Measurements from ENCODE around the gene CAPN5. TPM values are rescaled to one million over a fixed set of nuclear protein-coding genes. Genes with fewer than 3 reads are reported as not detected.

The CAPN5 gene
- total RNA-seq, 1 experiment from 2014 or later = 0.26 TPM

GRCh38 chr11:77166021-77166420, 99.2 kb downstream of the CAPN5 start:
- no peak for TF ChIP-seq CTCF (IDR thresholded peaks at IDR 0.05; ENCODE audit: unreplicated experiment)
- Mint-ChIP-seq H3K9me3 (ENCODE audit: unreplicated experiment) (no peaks in the 10 kb centered on the region), H3K27ac (ENCODE audit: low read depth, unreplicated experiment) (no peak overlapping the region), H3K4me3 (ENCODE audit: unreplicated experiment) (no peak overlapping the region), H3K36me3 (ENCODE audit: insufficient read depth, unreplicated experiment) (no peaks in the 10 kb centered on the region), H3K27me3 (ENCODE audit: insufficient read depth, unreplicated experiment) (peaks cover 6% of the 10 kb centered on the region), H3K4me1 (ENCODE audit: insufficient read depth, unreplicated experiment) (no peaks in the 10 kb centered on the region)
- intact Hi-C loops (cut with micrococcal nuclease) = no loop called here
- ChIA-PET POLR2A (no interaction called here), CTCF (interaction anchor here (0.6 to 2.2 kb wide), 4 partner anchors 23 to 437 kb away, joined by 3 to 10 read pairs (median 3); partner anchors contain the start of gene MYO7A)
- no TSS peak for BruUV-seq (replicated peaks)
- DNase-seq (ENCODE audit: unreplicated experiment) = no peak

- ChIA-PET POLR2A (no interaction called here), CTCF (interaction anchor here (0.7 kb wide), 1 partner anchor 1224 kb away, joined by 3 read pairs; no protein-coding TSS in a partner anchor)
- intact Hi-C loops (cut with micrococcal nuclease) = no loop called here
- Mint-ChIP-seq H3K27me3 (ENCODE audit: insufficient read depth, unreplicated experiment) (no peaks in the 10 kb centered on the region), H3K27ac (ENCODE audit: low read depth, unreplicated experiment) (no peak overlapping the region), H3K36me3 (ENCODE audit: insufficient read depth, unreplicated experiment) (no peaks in the 10 kb centered on the region), H3K4me3 (ENCODE audit: unreplicated experiment) (no peak overlapping the region), H3K9me3 (ENCODE audit: unreplicated experiment) (no peaks in the 10 kb centered on the region), H3K4me1 (ENCODE audit: insufficient read depth, unreplicated experiment) (no peaks in the 10 kb centered on the region)
- TF ChIP-seq CTCF (IDR thresholded peaks at IDR 0.05; ENCODE audit: unreplicated experiment) = no peak
- DNase-seq (ENCODE audit: unreplicated experiment) = no peak
- BruUV-seq (replicated peaks) = no TSS peak
Measured at GRCh38 chr11:77167111-77167626, 100.4 kb downstream of the CAPN5 start.

GRCh38 chr11:77167791-77168190, 101.0 kb downstream of the CAPN5 start:
- H3K36me3 Mint-ChIP-seq (ENCODE audit: insufficient read depth, unreplicated experiment) = no peaks in the 10 kb centered on the region
- no peaks in the 10 kb centered on the region for H3K27me3 Mint-ChIP-seq (ENCODE audit: insufficient read depth, unreplicated experiment)
- no peak for TF ChIP-seq CTCF (IDR thresholded peaks at IDR 0.05; ENCODE audit: unreplicated experiment)
- BruUV-seq (replicated peaks) = no TSS peak
- H3K9me3 Mint-ChIP-seq (ENCODE audit: unreplicated experiment) = no peaks in the 10 kb centered on the region
- CTCF ChIA-PET = interaction anchor here (0.6 kb wide), 2 partner anchors 41 to 114 kb away, joined by 3 read pairs; no protein-coding TSS in a partner anchor
- no peak for DNase-seq (ENCODE audit: unreplicated experiment)
- intact Hi-C loops (cut with micrococcal nuclease) = no loop called here
- POLR2A ChIA-PET = no interaction called here
- no peak overlapping the region for H3K27ac Mint-ChIP-seq (ENCODE audit: low read depth, unreplicated experiment)
- H3K4me1 Mint-ChIP-seq (ENCODE audit: insufficient read depth, unreplicated experiment) = no peaks in the 10 kb centered on the region
- H3K4me3 Mint-ChIP-seq (ENCODE audit: unreplicated experiment) = no peak overlapping the region

- ChIA-PET POLR2A (no interaction called here), CTCF (no interaction called here)
- intact Hi-C loops (cut with micrococcal nuclease) = no loop called here
- Mint-ChIP-seq H3K36me3 (ENCODE audit: insufficient read depth, unreplicated experiment) (no peaks in the 10 kb centered on the region), H3K27ac (ENCODE audit: low read depth, unreplicated experiment) (no peak overlapping the region), H3K4me3 (ENCODE audit: unreplicated experiment) (no peak overlapping the region), H3K4me1 (ENCODE audit: insufficient read depth, unreplicated experiment) (no peaks in the 10 kb centered on the region), H3K27me3 (ENCODE audit: insufficient read depth, unreplicated experiment) (no peaks in the 10 kb centered on the region), H3K9me3 (ENCODE audit: unreplicated experiment) (no peaks in the 10 kb centered on the region)
- no peak for DNase-seq (ENCODE audit: unreplicated experiment)
- TF ChIP-seq CTCF (IDR thresholded peaks at IDR 0.05; ENCODE audit: unreplicated experiment) = no peak
- no TSS peak for BruUV-seq (replicated peaks)
Measured at GRCh38 chr11:77170107-77170506, 103.3 kb downstream of the CAPN5 start.
